Karpas-422 (cell line): ENCODE measurements around the gene PRSS16. TPM values are rescaled to one million over a fixed set of nuclear protein-coding genes. Genes with fewer than 3 reads are reported as not detected.
"Not testable (repeated sequence)": the region's sequence is repeated elsewhere in the genome, so short reads cannot be mapped to it uniquely, and the experiment has no call there.

Experiments used
- DNase-seq: peaks from one replicate; pipeline ENCODE4 v3.0.0-alpha.2; 2015
- H2AFZ ChIP-seq: fragments of 200-600 bp; sonication (generic); 2 replicates; pipeline ENCODE4 v1.6.1; 2014; ENCODE audit warnings: antibody characterized with exemption, low read length, mixed read lengths
- H3K27ac ChIP-seq: fragments of 200-600 bp; sonication (generic); 2 replicates; pipeline ENCODE4 v1.5.1; 2014; ENCODE audit warnings: mild to moderate bottlenecking, low read length, moderate library complexity
- H3K27me3 ChIP-seq: fragments of 200-600 bp; sonication (generic); 2 replicates; pipeline ENCODE4 v1.6.1; 2014; ENCODE audit warnings: low read length, mixed read lengths
- H3K36me3 ChIP-seq: fragments of 200-600 bp; sonication (generic); 2 replicates; pipeline ENCODE4 v1.6.1; 2014; ENCODE audit warnings: low read length, mixed read lengths; ENCODE audit not compliant: insufficient read depth
- H3K4me1 ChIP-seq: fragments of 200-600 bp; sonication (generic); 2 replicates; pipeline ENCODE4 v1.6.1; 2014; ENCODE audit warnings: mild to moderate bottlenecking, low read length, mixed read lengths
- H3K4me2 ChIP-seq: fragments of 200-600 bp; sonication (generic); 2 replicates; pipeline ENCODE4 v1.6.1; 2014; ENCODE audit warnings: low read length, low read depth, mild to moderate bottlenecking; ENCODE audit not compliant: poor library complexity, severe bottlenecking
- H3K4me3 ChIP-seq: fragments of 200-600 bp; sonication (generic); 2 replicates; pipeline ENCODE4 v1.5.1; 2014; ENCODE audit warnings: mild to moderate bottlenecking, antibody characterized with exemption, low read length, mixed read lengths
- H3K79me2 ChIP-seq: fragments of 200-600 bp; sonication (generic); 2 replicates; pipeline ENCODE4 v1.6.1; 2014; ENCODE audit warnings: mild to moderate bottlenecking, low read length, mixed read lengths
- H3K9ac ChIP-seq: fragments of 200-600 bp; sonication (generic); 2 replicates; pipeline ENCODE4 v1.6.0; 2014; ENCODE audit warnings: low read length
- H3K9me2 ChIP-seq: fragments of 200-600 bp; sonication (generic), shearing (Covaris generic); replicated peaks from 2 replicates; pipeline ENCODE4 v1.6.0; 2014; ENCODE audit warnings: mild to moderate bottlenecking, low read length, moderate library complexity; ENCODE audit not compliant: insufficient read depth
- H3K9me3 ChIP-seq: fragments of 300-700, 200-600 bp; sonication (generic); 2 replicates; pipeline ENCODE4 v1.6.1; 2014; ENCODE audit warnings: low read length, mixed read lengths
- H4K20me1 ChIP-seq: fragments of 200-600 bp; sonication (generic); 2 replicates; pipeline ENCODE4 v1.6.1; 2014; ENCODE audit warnings: mild to moderate bottlenecking, antibody characterized with exemption, low read length, low read depth; ENCODE audit not compliant: insufficient read depth
- total RNA-seq: library from RNA; depleted of rRNA; stranded (reverse); fragments of >200 nt; shearing (Covaris generic); gene quantifications from 2 replicates; pipeline ENCODE4 v1.2.3, GENCODE V29; 2014; ENCODE audit warnings: low replicate concordance; rRNA removed

The PRSS16 gene
- 0.94 TPM in 1 of 2 replicates, not detected in the other for total RNA-seq

- Histone ChIP-seq H3K9me3 (no peaks in the 10 kb centered on the region), H2AFZ (no peak within 1 kb of the TSS), H3K4me3 (no peak within 1 kb of the TSS), H3K36me3 (no peaks in the 10 kb centered on the region), H3K4me1 (peaks cover 4% of the 10 kb centered on the region), H4K20me1 (no peaks in the 10 kb centered on the region), H3K4me2 (no peak within 1 kb of the TSS), H3K79me2 (no peaks in the 10 kb centered on the region), H3K27ac (no peak within 1 kb of the TSS), H3K27me3 (no peaks in the 10 kb centered on the region), H3K9ac (no peak within 1 kb of the TSS), H3K9me2 (no peaks in the 10 kb centered on the region)
- DNase-seq = no peak
Measured at GRCh38 chr6:27247133-27247836, at the start of gene PRSS16. PRSS16 (plus strand) TSS chr6:27247701; CDS start chr6:27247738, 37 bp downstream.

- Histone ChIP-seq H3K9me3 (no peaks in the 10 kb centered on the region), H3K27me3 (no peaks in the 10 kb centered on the region), H3K4me1 (no peaks in the 10 kb centered on the region), H3K36me3 (no peaks in the 10 kb centered on the region), H3K9ac (no peak overlapping the region), H2AFZ (no peak overlapping the region), H3K27ac (no peak overlapping the region), H3K79me2 (no peaks in the 10 kb centered on the region), H3K4me3 (no peak overlapping the region), H3K9me2 (no peaks in the 10 kb centered on the region), H4K20me1 (no peaks in the 10 kb centered on the region), H3K4me2 (no peak overlapping the region)
- no peak for DNase-seq
Measured at GRCh38 chr6:27205375-27206278, 41.9 kb upstream of the PRSS16 start.

GRCh38 chr6:27206806-27207205 lies 40.7 kb upstream of the PRSS16 start:
- no peak overlapping the region for H2AFZ ChIP-seq
- H4K20me1 ChIP-seq = no peaks in the 10 kb centered on the region
- no peaks in the 10 kb centered on the region for H3K36me3 ChIP-seq
- no peaks in the 10 kb centered on the region for H3K9me2 ChIP-seq
- no peaks in the 10 kb centered on the region for H3K27me3 ChIP-seq
- no peak overlapping the region for H3K9ac ChIP-seq
- no peaks in the 10 kb centered on the region for H3K9me3 ChIP-seq
- no peaks in the 10 kb centered on the region for H3K79me2 ChIP-seq
- no peak for DNase-seq
- no peak overlapping the region for H3K27ac ChIP-seq
- H3K4me1 ChIP-seq = no peaks in the 10 kb centered on the region
- no peak overlapping the region for H3K4me2 ChIP-seq
- no peak overlapping the region for H3K4me3 ChIP-seq

- no peaks in the 10 kb centered on the region for H3K27me3 ChIP-seq
- no peaks in the 10 kb centered on the region for H3K36me3 ChIP-seq
- no peak overlapping the region for H3K9ac ChIP-seq
Measured at GRCh38 chr6:27208042-27208441, 39.5 kb upstream of the PRSS16 start.

GRCh38 chr6:27209196-27209595 lies 38.3 kb upstream of the PRSS16 start:
- H3K4me1 ChIP-seq = no peaks in the 10 kb centered on the region
- no peak for DNase-seq
- H3K79me2 ChIP-seq = no peaks in the 10 kb centered on the region
- no peak overlapping the region for H3K27ac ChIP-seq
- H3K9me3 ChIP-seq = no peaks in the 10 kb centered on the region
- H3K27me3 ChIP-seq = no peaks in the 10 kb centered on the region
- H3K9ac ChIP-seq = no peak overlapping the region
- H2AFZ ChIP-seq = no peak overlapping the region
- no peaks in the 10 kb centered on the region for H4K20me1 ChIP-seq
- H3K9me2 ChIP-seq = no peaks in the 10 kb centered on the region
- H3K4me3 ChIP-seq = no peak overlapping the region
- H3K36me3 ChIP-seq = no peaks in the 10 kb centered on the region
- H3K4me2 ChIP-seq = no peak overlapping the region

More at GRCh38 chr6:27208042-27208441, 39.5 kb upstream of the PRSS16 start:
- no peak for DNase-seq
- Histone ChIP-seq H2AFZ (no peak overlapping the region), H3K4me3 (no peak overlapping the region), H4K20me1 (no peaks in the 10 kb centered on the region), H3K9me3 (no peaks in the 10 kb centered on the region), H3K4me2 (no peak overlapping the region), H3K9me2 (no peaks in the 10 kb centered on the region), H3K27ac (no peak overlapping the region), H3K4me1 (no peaks in the 10 kb centered on the region), H3K79me2 (no peaks in the 10 kb centered on the region)

GRCh38 chr6:27209659-27210269 lies 37.7 kb upstream of the PRSS16 start:
- H3K4me3 ChIP-seq = no peak overlapping the region
- H3K79me2 ChIP-seq = no peaks in the 10 kb centered on the region
- H3K9me2 ChIP-seq = no peaks in the 10 kb centered on the region
- no peaks in the 10 kb centered on the region for H3K9me3 ChIP-seq
- no peaks in the 10 kb centered on the region for H3K4me1 ChIP-seq
- H3K27me3 ChIP-seq = no peaks in the 10 kb centered on the region
- H3K27ac ChIP-seq = no peak overlapping the region
- no peak overlapping the region for H3K9ac ChIP-seq
- no peaks in the 10 kb centered on the region for H3K36me3 ChIP-seq
- no peaks in the 10 kb centered on the region for H4K20me1 ChIP-seq
- DNase-seq = no peak
- no peak overlapping the region for H2AFZ ChIP-seq
- no peak overlapping the region for H3K4me2 ChIP-seq

GRCh38 chr6:27213091-27213517 lies 34.4 kb upstream of the PRSS16 start:
- H3K4me3 ChIP-seq, H3K9me3 ChIP-seq, H4K20me1 ChIP-seq, H3K9ac ChIP-seq, H3K4me2 ChIP-seq, H2AFZ ChIP-seq, H3K9me2 ChIP-seq, DNase-seq, H3K27ac ChIP-seq, H3K36me3 ChIP-seq, H3K79me2 ChIP-seq, H3K27me3 ChIP-seq, H3K4me1 ChIP-seq: not testable (repeated sequence)

GRCh38 chr6:27213544-27214125 lies 33.9 kb upstream of the PRSS16 start:
- no peak overlapping the region for H3K27ac ChIP-seq
- H3K9me2 ChIP-seq = no peaks in the 10 kb centered on the region
- H3K4me1 ChIP-seq = no peaks in the 10 kb centered on the region
- H3K4me2 ChIP-seq = no peak overlapping the region
- no peaks in the 10 kb centered on the region for H4K20me1 ChIP-seq
- no peak for DNase-seq
- no peak overlapping the region for H3K9ac ChIP-seq
- no peaks in the 10 kb centered on the region for H3K79me2 ChIP-seq
- no peaks in the 10 kb centered on the region for H3K36me3 ChIP-seq
- H3K4me3 ChIP-seq = no peak overlapping the region
- H2AFZ ChIP-seq = no peak overlapping the region
- H3K27me3 ChIP-seq = no peaks in the 10 kb centered on the region
- H3K9me3 ChIP-seq = no peaks in the 10 kb centered on the region
